GM18507 (cell line): ENCODE measurements around the gene SULT1A3.
A peak's percentile ranks its signal among the peaks of the same experiment; 100 is the strongest.
"Not testable (repeated sequence)": the region's sequence is repeated elsewhere in the genome, so short reads cannot be mapped to it uniquely, and the experiment has no call there.

ENCODE experiments used
- DNase-seq: peaks from one replicate; pipeline ENCODE4 v3.0.0; 2011; ENCODE audit warnings: low read depth; ENCODE audit not compliant: insufficient read length; ENCODE audit errors: extremely low spot score
- FAIRE-seq: peaks from 2 replicates; lab custom pipeline; 2011; peaks lifted over from hg19 to GRCh38; lab: Jason Lieb, UNC

The SULT1A3 gene

DNA sequence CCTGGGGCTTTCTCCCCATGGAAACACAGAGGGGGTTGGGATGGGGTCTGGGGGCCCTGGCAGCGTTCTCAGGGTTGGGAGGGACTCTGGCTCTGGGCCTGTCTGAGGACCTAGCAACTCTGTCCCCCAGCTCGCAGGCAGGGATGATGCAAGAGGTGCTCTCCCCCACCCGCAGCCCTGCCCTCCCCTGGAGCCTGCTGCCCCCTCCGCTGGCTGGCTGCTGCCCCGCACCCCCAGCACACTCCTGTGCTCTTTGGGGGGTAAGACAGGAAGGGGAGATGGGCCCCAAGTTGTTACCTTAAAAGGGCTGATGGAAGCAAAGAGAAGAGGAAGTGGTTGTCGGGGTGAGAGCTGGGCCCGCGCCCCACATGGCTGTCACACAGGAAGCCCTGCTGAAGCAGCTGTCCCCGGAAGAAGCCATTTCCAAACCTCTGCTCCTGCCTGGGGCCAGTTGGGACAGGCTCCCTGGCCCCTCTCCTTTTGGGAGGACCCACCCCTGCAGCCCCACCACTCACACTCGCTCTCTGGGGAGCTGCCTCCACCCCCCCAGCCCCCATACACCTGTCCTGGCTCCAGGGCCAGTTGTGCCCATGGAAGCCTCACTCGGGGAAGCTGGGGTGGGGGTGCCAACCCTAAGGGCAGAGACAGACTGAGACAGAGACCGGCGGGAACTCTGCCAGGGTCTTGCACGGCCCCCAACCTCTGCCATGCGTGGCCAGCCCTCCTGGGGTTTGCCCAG lies 13.2 kb upstream of the SULT1A3 start:
- peak; percentile 96 for FAIRE-seq
- DNase-seq = peak; percentile 69

DNA sequence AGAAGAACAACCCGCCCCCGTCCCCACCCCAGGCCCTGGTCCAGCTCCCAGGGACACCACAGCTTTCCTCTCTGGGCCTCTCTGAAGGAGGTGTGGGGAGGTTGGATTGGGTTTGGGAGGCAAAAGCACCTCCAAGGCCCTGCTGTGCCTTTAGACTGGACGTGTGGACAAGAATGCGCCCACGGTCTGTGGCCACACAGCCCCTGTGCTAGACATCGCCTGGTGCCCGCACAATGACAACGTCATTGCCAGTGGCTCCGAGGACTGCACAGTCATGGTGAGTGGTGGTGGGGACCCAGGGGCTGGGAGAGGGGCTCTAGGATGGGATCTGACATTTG lies 12.6 kb upstream of the SULT1A3 start:
- DNase-seq = no peak
- no peak for FAIRE-seq

DNA sequence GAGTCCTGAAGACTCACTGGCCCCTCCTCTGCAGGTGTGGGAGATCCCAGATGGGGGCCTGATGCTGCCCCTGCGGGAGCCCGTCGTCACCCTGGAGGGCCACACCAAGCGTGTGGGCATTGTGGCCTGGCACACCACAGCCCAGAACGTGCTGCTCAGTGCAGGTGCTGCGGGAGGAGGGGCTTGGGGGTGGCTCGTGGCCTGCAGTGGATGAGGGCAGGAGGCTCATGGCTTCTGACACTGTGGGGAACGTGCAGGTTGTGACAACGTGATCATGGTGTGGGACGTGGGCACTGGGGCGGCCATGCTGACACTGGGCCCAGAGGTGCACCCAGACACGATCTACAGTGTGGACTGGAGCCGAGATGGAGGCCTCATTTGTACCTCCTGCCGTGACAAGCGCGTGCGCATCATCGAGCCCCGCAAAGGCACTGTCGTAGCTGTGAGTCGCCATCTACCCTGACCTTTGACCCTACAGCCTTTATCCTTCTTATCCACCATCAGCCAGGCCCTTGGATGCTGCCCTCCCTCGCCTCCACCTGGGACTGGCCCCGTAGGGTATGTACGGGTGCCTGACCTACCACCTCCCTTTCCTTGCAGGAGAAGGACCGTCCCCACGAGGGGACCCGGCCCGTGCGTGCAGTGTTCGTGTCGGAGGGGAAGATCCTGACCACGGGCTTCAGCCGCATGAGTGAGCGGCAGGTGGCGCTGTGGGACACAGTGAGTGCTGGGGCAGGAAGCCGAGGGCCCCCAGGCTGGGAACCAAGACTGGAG lies 12.1 kb upstream of the SULT1A3 start:
- DNase-seq = no peak
- peak; percentile 56 for FAIRE-seq

DNA sequence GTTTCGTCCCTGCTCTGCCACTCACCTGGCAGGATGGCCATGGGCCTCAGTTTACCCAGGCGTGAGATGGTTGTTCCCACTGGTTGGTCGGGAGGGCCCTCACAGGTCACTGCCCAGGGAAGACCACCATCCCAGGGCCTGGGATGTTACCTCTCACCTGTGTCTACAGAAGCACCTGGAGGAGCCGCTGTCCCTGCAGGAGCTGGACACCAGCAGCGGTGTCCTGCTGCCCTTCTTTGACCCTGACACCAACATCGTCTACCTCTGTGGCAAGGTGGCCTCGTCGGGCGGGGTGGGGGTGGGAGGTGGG lies 11.5 kb upstream of the SULT1A3 start:
- no peak for FAIRE-seq
- DNase-seq = no peak

DNA sequence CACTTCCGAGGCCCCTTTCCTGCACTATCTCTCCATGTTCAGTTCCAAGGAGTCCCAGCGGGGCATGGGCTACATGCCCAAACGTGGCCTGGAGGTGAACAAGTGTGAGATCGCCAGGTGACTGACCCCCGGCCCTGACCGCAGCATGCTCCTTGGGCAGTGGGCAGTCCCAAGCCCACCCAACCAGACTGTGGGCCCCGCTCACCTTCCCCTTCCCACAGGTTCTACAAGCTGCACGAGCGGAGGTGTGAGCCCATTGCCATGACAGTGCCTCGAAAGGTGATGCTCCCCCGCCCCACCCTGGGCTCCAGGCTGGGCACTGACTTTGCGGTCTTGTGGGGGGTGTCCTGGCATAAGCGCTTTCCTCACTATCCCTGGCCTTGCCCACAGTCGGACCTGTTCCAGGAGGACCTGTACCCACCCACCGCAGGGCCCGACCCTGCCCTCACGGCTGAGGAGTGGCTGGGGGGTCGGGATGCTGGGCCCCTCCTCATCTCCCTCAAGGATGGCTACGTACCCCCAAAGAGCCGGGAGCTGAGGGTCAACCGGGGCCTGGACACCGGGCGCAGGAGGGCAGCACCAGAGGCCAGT lies 11.0 kb upstream of the SULT1A3 start:
- no peak for DNase-seq

DNA sequence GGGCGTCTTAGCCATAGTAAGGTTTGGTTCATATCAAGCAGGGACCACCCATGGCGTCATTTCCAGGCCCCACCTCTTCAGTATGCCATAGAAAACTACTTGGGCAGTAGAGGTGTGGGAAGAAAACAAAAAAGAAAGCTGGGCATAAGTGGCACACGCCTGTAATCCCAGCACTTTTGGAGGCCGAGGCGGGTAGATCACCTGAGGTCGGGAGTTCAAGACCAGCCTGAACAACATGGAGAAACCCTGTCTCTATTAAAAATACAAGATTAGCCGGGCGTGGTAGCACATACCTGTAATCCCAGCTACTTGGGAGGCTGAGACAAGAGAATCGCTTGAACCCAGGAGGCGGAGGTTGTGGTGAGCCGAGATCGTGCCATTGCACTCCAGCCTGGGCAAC lies 7.9 kb upstream of the SULT1A3 start:
- FAIRE-seq, DNase-seq: not testable (repeated sequence)

More for the DNA sequence above, 11.0 kb upstream of the SULT1A3 start:
- FAIRE-seq = no peak

DNA sequence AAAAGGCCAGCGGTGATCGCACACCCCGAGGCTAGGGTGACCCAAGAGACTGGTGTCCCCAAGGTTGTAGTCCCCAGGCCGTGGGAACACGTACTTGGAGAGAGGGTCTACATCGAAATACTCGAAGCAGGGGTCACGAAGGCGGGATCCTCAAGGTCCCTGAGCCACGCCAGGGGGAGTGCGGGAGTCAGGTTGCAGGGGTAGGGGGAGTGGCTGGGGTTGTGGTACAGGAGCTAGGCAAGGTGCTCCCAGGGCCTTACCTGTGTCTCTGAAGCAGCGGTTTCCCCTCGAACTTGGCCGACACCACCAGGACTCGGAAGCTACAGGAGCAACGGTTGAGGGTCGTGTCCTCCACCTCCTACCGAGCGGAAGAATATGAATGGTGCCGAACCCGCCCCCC lies 6.0 kb upstream of the SULT1A3 start:
- DNase-seq, FAIRE-seq: not testable (repeated sequence)

DNA sequence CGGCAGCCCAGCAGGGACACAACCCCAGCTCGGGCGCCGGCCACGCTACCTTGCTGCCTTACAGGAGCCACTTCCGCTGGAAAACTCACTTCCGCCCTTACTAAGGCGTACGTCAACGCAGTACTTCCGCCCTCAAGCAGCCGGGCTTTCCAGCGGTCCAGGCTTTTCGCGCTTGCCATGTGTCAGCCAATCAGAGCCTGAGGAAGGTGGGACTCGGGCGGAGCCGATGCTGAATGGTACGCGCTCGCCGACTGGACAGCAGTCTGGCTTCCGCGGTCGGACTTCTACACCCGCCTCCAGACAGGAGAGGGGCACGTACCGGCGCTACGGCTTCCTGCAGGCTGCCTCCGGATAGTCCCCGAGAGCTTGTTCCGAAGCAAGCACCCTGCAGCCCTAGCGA lies 5.4 kb upstream of the SULT1A3 start, which contains the start of the genes BOLA2B and SLX1A:
Gene BOLA2B, minus strand, starts transcription at position 52 of the 400 bp plus-strand sequence. CDS start 71 bp downstream, outside the sequence.
Gene SLX1A, plus strand, starts transcription at position 261 of the 400 bp plus-strand sequence. CDS start 210 bp downstream, outside the sequence.
- not testable (repeated sequence) for DNase-seq
- peak; percentile 99 for FAIRE-seq

DNA sequence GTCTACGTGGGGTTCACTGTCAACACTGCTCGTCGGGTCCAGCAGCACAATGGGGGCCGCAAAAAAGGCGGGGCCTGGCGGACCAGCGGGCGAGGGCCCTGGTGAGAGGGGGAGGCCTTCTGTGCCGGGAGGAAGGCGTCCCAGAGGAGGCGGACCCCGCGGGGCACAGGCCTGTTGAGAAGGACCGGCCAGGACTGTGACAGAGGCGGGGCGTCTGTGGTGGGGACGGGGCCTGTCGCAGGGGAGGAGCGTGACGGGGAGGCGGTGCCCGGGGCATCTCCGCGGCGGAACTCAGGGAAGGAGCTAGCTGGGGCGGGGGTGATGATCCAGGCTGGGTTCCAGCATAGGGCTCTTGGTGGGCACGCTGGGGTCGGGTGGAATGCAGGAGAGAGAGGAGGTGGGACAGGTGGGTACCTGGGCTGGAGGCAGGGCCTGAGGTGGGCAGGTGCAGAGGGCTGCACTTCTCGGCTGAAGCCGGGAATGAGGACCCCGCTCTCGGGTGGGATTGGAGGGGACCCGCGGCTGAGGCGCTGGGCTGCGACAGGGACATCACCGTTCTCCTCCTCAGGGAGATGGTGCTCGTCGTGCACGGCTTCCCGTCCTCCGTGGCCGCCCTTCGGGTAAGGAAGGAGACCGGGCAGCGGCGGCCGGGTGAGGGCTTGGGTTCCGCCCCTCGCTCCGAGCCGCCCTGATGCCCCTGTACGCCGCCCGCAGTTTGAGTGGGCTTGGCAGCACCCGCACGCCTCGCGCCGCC lies 4.7 kb upstream of the SULT1A3 start:
- not testable (repeated sequence) for DNase-seq
- peak; percentile 83 for FAIRE-seq

DNA sequence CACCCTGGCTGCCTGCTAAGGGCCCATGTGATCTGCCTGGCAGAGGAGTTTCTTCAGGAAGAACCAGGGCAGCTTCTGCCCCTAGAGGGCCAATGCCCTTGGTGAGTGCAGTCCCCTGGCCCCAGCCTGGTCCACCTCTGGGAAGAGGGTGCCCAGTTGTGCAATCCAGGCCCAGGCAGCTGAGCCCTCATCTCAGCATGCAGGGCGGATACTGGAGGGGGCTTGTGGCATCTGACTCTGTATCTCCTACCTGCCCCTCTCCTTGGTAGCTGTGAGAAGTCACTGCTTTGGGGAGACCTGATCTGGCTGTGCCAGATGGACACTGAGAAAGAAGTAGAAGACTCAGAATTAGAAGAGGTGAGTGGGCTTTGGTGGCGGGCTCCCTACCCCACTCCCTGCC lies 2.1 kb upstream of the SULT1A3 start:
- FAIRE-seq, DNase-seq: not testable (repeated sequence)

DNA sequence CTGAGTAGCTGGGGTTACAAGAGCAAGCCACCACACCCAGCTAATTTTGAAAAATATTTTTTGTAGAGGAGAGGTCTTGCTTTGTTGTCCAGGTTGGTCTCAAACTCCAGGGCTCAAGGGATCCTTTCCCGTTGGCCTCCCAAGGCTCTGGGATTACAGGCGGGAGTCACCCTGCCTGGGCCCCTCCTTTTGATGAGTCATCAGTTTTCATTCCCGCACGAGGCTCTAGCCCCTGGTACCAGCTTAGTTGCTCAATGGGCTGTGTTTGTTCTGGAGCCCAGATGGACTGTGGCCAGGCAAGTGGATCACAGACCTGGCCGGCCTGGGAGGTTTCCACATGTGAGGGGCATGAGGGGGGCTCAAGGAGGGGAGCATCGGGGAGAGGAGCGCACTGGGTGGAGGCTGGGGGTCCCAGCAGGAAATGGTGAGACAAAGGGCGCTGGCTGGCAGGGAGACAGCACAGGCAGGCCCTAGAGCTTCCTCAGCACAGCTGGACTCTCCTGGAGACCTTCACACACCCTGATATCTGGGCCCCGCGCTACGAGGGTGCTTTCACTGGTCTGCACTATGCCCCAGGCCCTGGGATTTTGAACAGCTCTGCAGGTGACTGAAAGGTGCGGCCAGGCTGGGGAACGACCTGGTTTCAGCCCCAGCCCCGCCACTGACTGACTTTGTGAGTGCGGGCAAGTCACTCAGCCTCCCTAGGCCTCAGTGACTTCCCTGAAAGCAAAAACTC lies 721 bp downstream of the SULT1A3 start:
- not testable (repeated sequence) for FAIRE-seq, DNase-seq

DNA sequence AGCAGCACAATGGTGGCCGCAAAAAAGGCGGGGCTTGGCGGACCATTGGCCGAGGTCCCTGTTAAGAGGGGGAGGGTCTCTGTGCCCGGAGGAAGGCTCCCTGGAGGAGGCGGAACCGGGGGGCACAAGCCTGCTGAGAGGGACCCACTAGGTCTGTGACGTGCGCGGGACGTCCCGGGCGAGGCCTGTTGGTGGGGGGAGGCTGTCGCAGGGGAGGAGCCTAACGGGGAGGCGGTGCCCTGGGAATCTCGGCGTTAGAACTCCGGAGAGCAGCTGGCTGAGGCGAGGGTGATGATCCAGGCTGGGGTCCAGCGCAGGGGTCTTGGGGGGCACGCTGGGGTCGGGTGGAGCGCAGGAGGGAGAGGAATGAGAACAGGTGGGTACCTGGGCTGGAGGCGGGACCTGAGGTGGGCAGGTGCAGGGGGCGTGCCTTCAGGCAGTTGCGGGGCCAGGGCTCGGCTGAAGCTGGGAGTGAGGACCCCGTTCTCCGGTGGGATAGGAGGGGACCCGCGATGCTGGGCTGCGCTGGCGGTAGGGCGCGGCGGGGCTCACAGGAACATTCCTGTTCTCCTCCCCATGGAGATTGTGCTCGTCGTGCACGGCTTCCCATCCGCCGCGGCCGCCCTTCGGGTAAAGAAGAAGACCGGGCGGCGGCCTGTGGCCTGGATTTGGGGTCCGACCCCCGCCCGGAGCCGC lies 6.6 kb downstream of the SULT1A3 start:
- not testable (repeated sequence) for DNase-seq, FAIRE-seq

DNA sequence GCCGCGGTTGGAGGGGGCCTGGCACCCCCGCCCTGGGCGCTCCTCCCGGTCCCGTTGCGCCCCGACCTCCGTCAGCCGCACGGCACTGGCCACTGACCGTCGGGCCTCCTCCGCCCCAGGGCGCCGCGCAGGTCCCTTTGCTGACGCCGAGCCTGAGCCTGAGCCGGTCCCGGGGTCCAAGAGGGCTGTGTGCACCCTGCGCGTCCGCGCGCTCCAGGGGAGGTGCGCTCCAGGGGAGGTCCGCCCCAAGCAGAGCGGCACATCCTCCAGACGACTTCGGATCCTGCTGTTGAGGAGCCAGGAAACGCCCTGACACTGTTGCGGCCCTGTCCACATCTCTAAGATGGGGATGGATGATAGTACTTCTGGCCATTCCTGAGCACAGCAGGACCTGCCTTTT lies 7.2 kb downstream of the SULT1A3 start:
- FAIRE-seq, DNase-seq: not testable (repeated sequence)

DNA sequence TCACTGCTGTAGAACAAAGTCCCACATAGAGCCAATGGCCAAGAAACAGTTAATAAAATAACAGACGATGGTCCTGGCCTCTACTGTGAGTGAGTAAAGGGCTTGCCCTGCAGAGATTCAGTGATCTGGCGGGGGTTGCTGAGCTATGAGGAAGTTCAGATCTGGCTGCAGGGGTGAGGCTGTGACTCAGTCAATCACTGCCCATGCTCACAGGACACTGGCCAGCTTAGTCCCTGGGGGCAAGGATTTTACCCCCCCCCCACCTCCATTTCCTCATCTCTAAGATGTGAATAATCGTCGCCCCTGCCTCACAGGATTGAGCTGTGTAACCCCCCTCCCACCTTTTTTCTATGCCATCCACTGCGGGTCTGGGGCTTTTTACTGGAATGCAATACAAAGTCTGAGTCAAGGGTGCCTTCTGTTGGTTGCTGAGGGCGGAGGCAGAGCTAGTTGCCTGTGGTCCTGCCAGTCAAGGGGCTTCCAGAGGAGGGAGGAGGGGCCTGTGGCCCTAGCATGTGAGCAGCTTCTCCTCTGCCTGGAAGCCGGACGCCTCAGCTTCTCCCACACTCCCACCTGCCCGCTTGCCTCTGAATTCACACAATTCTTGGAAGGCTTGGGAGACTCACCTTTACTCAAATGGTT lies 8.1 kb downstream of the SULT1A3 start:
- not testable (repeated sequence) for FAIRE-seq, DNase-seq

DNA sequence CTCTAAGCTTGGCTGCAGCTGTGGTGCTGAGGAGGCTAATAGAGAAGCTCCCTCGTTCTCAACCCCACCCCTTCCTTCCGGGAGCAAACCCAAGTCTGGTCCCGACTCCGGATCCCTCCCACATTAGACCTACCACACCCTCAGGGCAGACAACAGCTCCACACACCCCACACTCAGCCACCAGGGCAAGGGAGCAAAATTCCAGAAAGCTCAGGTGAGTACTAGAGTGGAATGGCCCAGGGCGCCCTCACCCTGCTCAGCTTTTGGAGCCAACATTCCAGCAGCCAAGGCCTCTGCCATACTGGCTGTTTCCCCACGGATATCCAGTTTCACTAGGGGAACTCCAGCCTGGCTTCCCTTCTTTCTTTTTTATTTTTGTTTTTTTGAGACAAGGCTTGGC lies 10.0 kb downstream of the SULT1A3 start:
- FAIRE-seq, DNase-seq: not testable (repeated sequence)

DNA sequence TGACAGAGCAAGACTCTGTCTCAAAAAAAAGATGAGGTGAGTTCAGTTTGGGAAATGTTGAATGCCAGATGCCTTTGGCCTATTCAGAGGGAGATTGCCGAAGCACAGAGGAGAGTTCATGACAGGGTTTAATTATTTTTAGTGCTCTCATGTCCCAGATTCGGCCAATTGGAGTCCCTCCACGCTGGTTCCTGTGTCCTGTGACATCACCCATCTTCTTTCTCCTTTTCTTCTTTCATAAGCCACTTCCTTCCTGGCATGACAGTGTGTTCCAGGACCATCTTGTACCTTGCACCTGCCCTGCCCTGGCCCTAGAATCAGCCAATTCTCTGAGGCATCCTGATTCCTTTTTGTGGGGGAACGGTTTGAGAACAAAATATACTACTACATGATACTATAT lies 12.4 kb downstream of the SULT1A3 start:
- FAIRE-seq = not testable (repeated sequence)

DNA sequence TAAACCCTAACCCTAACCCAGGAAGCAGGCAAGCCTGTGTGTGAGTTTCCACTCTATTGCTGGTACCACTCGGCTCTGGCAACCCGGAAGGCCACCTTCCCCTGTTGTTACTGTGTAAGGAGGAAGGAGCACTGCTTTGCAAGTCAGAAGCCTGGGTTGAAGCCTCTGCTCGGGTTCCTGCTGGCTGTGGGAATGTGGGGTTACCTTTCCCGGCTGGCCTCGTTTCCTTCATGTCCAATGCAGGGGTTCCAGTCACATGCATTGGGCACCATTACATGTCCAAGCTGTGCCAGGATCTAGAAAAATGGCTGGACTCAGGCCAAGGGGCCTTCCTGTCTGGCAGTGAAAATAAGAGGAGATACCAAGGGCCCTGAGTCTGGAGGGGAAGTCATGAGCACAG lies 18.0 kb downstream of the SULT1A3 start:
- FAIRE-seq, DNase-seq: not testable (repeated sequence)

More for the DNA sequence above, 12.4 kb downstream of the SULT1A3 start:
- not testable (repeated sequence) for DNase-seq

DNA sequence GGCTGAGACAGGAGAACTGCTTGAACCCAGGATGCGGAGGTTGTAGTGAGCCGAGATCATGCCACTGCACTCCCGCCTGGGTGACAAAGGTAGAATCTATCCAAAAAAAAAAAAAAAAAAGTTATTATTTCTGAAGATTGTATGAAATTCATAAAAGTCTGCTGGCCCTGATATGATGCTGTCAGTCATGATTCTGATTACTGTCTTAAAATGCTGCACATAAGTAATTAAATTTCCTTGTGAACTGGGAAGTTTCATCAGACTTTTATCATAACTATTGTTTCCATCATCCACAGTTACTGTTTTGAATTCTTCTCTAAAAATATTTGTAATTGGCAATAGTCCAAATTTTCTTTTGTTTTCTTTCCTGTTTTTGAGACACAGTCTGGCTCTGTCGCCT lies 49.3 kb downstream of the SULT1A3 start, which contains the start of gene NPIPB13:
Gene NPIPB13, minus strand, starts transcription at position 101 of the 400 bp plus-strand sequence. CDS start 2,906 bp downstream, outside the sequence.
- FAIRE-seq, DNase-seq: not testable (repeated sequence)
